Stimulated activated CD4-positive, alpha-beta T cell treated with anti-CD3 and anti-CD28 coated beads, Interleukin-2, amount 100 ng/mL, for 48 hours (primary cell): Measurements from ENCODE around the gene A2ML1.
"Not testable (repeated sequence)": the region's sequence is repeated elsewhere in the genome, so short reads cannot be mapped to it uniquely, and the experiment has no call there.

ENCODE experiments used
- DNase-seq, 2 donors: peaks; one replicate each; pipeline ENCODE4 v3.0.0-alpha.2; 2020

The A2ML1 gene

GRCh38 chr12:8860165-8860961 lies 37.9 kb downstream of the A2ML1 start:
- peak; percentile 3 to 11 for DNase-seq

- no peak for DNase-seq
Measured at GRCh38 chr12:8866429-8866828, 44.0 kb downstream of the A2ML1 start.

- no peak for DNase-seq
Measured at GRCh38 chr12:8867009-8867408, 44.6 kb downstream of the A2ML1 start.

- DNase-seq, result no peak
Measured at GRCh38 chr12:8867786-8868185, 45.4 kb downstream of the A2ML1 start.

GRCh38 chr12:8870586-8870985 lies 48.2 kb downstream of the A2ML1 start:
- DNase-seq, result no peak

GRCh38 chr12:8871068-8871467 lies 48.6 kb downstream of the A2ML1 start:
- no peak for DNase-seq

- DNase-seq, result no peak
Measured at GRCh38 chr12:8876887-8877286, 54.5 kb downstream of the A2ML1 start.

- DNase-seq, result no peak
Measured at GRCh38 chr12:8886502-8887284, 64.3 kb downstream of the A2ML1 start.

GRCh38 chr12:8887285-8887715 lies 64.9 kb downstream of the A2ML1 start:
- no peak for DNase-seq

GRCh38 chr12:8890313-8891085 lies 68.1 kb downstream of the A2ML1 start:
- peak; percentile 68 to 73 for DNase-seq

- no peak for DNase-seq
Measured at GRCh38 chr12:8891976-8892375, 69.6 kb downstream of the A2ML1 start.

GRCh38 chr12:8894378-8894777 lies 72.0 kb downstream of the A2ML1 start:
- DNase-seq, result no peak

- DNase-seq, result no peak
Measured at GRCh38 chr12:8894986-8895385, 72.6 kb downstream of the A2ML1 start.

- DNase-seq, result no peak
Measured at GRCh38 chr12:8897081-8897480, 74.7 kb downstream of the A2ML1 start.

- no peak for DNase-seq
Measured at GRCh38 chr12:8899830-8900229, 77.4 kb downstream of the A2ML1 start.

GRCh38 chr12:8902703-8903102 lies 80.3 kb downstream of the A2ML1 start:
- not testable (repeated sequence) for DNase-seq

GRCh38 chr12:8903646-8904045 lies 81.2 kb downstream of the A2ML1 start:
- no peak for DNase-seq

- DNase-seq, result no peak
Measured at GRCh38 chr12:8904665-8905064, 82.2 kb downstream of the A2ML1 start.

GRCh38 chr12:8905546-8905945 lies 83.1 kb downstream of the A2ML1 start:
- DNase-seq, result no peak

GRCh38 chr12:8906266-8907180 lies 84.1 kb downstream of the A2ML1 start:
- DNase-seq, result no peak

- no peak for DNase-seq
Measured at GRCh38 chr12:8907513-8907912, 85.1 kb downstream of the A2ML1 start.

GRCh38 chr12:8909752-8910151 lies 87.3 kb downstream of the A2ML1 start:
- DNase-seq, result no peak
